ENCODE data around the gene CASTOR1.

CASTOR1 gene

DNA sequence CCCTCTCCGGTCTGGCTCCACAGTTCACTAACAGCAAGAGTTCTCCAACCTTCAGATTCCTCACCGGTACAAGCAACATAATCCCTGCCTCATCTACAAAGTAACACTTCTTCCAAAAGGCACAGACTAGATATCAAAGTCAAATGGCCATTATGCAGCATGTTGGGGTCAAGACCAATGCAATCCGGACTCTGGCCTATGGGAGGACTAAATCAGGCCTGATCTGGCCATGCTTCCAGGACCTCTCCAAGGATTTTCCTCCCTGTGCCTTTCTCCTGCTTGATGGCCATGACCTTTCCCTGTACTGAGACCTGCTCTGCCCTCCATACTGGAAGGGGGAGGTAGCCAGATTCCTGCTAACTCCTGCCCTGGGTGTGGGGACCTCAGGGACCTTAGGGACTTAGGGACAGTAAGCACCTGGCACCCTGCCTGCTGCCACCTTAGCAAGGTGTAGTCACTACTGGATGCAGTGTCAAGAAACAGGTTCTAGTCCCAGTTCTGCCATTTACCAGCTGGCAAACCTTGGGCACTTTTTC lies 30.8 kb upstream of the CASTOR1 start:
- no peak for DNase-seq (ENCODE audit: low read depth in 1 of 2, low spot score in 1 of 2)

- no peak for DNase-seq (ENCODE audit: low read depth in 1 of 2, low spot score in 1 of 2)
Observed at GRCh38 chr22:30318799-30319419, 29.6 kb upstream of the CASTOR1 start.

DNA sequence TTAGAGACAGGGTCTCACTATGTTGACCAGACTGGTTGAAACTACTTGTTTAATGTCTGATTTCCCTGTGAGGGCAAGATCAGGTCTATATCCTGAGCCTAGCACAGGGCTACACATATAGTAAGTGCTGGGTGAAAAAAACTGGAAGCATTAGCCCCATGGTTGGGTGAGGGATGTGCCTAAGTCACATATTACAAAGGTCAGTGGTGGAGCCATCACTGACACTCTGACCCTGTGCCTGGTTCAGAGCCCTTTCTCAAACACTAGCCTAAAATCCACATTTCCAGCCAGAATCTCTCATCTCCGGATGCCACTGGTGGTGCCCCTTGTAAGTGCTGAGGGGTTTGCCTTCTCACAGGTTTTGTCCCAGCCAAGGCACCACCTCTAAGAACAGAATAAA lies 28.5 kb upstream of the CASTOR1 start:
- no peak for DNase-seq (ENCODE audit: low read depth in 1 of 2, low spot score in 1 of 2)

- no peak for DNase-seq (ENCODE audit: low read depth in 1 of 2, low spot score in 1 of 2)
Observed at GRCh38 chr22:30315962-30316576, 26.8 kb upstream of the CASTOR1 start.

DNA sequence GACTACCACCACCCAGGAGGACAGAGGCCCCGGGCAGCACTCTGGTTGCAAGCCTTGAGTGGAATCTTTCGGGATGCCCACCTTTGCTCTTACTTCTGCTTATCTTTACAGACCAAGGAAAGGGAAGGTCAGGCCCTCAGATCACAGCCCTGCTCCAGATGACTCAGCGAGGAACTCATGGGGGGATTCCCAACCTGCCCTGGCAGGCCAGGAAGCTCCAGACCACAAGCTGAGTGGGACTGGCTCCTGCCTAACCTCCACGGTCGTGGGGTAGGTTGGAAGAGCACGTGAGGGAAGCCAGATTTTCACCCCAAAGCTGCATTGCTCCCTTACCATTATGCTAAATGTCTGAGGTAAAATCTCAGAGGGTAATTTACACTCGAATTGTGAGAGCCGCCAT lies 25.6 kb upstream of the CASTOR1 start:
- DNase-seq (ENCODE audit: low read depth in 1 of 2, low spot score in 1 of 2): peak in 1 of 2 donors; percentile 38

GRCh38 chr22:30313527-30314363 lies 24.4 kb upstream of the CASTOR1 start:
- DNase-seq (ENCODE audit: low read depth in 1 of 2, low spot score in 1 of 2): no peak

- no peak for DNase-seq (ENCODE audit: low read depth in 1 of 2, low spot score in 1 of 2)
Observed at GRCh38 chr22:30312053-30312452, 22.7 kb upstream of the CASTOR1 start.

- no peak for DNase-seq (ENCODE audit: low read depth in 1 of 2, low spot score in 1 of 2)
Observed at GRCh38 chr22:30310881-30311771, 21.8 kb upstream of the CASTOR1 start.

GRCh38 chr22:30309951-30310741 lies 20.8 kb upstream of the CASTOR1 start:
- DNase-seq (ENCODE audit: low read depth in 1 of 2, low spot score in 1 of 2): no peak

- no peak for DNase-seq (ENCODE audit: low read depth in 1 of 2, low spot score in 1 of 2)
Observed at GRCh38 chr22:30308518-30309230, 19.4 kb upstream of the CASTOR1 start.

GRCh38 chr22:30308093-30308492 lies 18.8 kb upstream of the CASTOR1 start:
- no peak for DNase-seq (ENCODE audit: low read depth in 1 of 2, low spot score in 1 of 2)

- DNase-seq (ENCODE audit: low read depth in 1 of 2, low spot score in 1 of 2): no peak
Observed at GRCh38 chr22:30307041-30307574, 17.8 kb upstream of the CASTOR1 start.

GRCh38 chr22:30306627-30307011 lies 17.3 kb upstream of the CASTOR1 start:
- no peak for DNase-seq (ENCODE audit: low read depth in 1 of 2, low spot score in 1 of 2)

DNA sequence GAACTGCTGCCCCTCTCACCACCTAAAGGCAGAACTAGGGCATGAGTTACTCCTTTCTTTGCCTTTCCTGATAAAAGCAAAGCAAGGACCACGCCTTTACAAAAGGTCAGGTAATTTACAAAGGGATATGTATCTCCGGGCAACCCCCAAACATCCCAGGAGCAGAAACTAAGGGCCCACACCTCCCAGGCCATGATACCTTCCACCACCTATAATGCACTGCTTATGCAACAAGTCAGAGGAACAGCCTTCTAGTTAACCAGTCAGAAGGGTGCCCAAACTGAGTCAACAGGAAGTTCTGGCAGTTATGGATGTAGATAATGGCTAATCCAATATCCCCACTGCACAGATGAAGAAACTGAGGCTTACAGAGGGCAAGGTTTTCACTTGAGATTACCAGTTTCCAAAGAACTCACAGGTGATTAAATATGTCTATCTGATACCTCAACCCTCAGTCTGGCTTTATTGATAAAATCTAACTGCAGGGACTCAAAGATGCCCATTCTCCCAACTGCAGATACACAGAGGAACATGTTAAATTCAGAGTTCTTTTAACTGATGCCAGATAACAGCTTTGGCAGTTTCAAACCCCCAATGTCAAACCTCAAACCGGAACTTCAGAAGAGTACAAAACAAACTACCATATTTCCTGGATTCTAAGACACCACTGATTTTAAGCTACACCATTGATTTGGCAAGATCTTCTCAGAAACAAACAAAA lies 16.8 kb upstream of the CASTOR1 start:
- no peak for DNase-seq (ENCODE audit: low read depth in 1 of 2, low spot score in 1 of 2)

DNA sequence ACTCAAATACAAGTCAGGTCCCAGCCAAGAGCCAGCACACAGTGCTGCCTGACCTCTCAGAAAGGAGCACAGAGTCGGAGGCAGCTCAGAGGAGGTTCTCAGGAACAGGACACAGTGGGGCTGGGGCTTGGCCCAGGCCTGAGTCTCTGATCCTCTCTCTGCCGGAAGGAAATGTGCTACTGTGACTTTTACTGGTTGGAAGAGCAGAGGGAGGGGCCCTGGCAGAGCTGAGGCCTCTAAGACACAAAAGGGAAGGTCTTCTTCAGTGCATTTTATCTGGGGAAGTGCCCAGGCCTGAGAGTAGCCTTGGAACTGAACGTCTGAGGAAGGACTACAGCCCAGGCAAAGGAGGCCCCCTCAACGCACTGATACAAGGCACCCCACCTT lies 16.2 kb upstream of the CASTOR1 start:
- no peak for DNase-seq (ENCODE audit: low read depth in 1 of 2, low spot score in 1 of 2)

DNA sequence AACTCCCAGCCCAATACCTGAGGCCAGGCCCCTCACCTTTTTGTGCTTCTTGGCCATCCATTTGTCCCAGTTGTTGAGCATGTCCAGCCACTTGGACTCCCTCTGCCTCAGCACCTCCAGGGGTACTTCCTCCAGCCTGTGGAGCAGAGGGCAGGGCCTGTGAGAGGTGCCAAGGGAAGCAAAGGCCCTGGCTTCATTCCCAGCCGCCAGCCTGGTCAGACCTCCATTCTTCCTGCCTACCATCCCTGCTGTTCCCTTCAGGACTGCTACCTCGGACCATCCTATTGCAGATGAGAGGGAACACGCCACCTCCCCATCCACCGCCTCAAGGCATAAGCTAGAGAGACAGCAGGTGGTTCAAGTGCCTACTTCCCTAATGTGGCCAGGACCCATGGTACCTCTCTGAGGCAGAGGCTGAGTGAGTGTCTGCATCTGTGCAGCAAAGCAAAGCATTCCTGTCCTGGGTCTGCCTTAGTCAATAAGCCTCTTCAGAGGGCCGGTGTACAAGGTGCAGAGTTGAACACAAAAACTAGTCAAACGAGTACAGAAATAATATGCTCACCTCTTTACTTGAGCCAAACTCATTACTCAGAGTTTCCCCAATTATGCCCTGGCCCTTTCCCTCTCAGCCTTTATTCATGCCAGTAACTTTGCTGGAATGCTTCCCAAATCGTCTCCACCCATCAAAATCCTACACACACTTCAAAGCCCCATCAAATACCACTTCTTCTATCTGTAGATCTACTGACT lies 15.4 kb upstream of the CASTOR1 start:
- no peak for DNase-seq (ENCODE audit: low read depth in 1 of 2, low spot score in 1 of 2)

GRCh38 chr22:30302810-30303138 lies 13.5 kb upstream of the CASTOR1 start:
- DNase-seq (ENCODE audit: low read depth in 1 of 2, low spot score in 1 of 2): no peak
